DOHH2 (cell line): ENCODE data around the gene PRRX1.

ENCODE experiments used
- EZH2phosphoT487 ChIP-seq: fragments of 200-600 bp; sonication (generic); IDR thresholded peaks from 2 replicates; pipeline ENCODE4 v1.6.1; 2017; ENCODE audit warnings: borderline replicate concordance, mild to moderate bottlenecking, antibody characterized with exemption, low read length, moderate library complexity, mixed read lengths
- TF ChIP-seq, protein P1 (sequence below): fragments of 200-600 bp; sonication (generic); IDR thresholded peaks from one replicate; pipeline ENCODE4 v1.5.1; 2014; ENCODE audit warnings: antibody characterized with exemption, mild to moderate bottlenecking, low read depth, low read length; ENCODE audit not compliant: poor library complexity, severe bottlenecking

DNA sequence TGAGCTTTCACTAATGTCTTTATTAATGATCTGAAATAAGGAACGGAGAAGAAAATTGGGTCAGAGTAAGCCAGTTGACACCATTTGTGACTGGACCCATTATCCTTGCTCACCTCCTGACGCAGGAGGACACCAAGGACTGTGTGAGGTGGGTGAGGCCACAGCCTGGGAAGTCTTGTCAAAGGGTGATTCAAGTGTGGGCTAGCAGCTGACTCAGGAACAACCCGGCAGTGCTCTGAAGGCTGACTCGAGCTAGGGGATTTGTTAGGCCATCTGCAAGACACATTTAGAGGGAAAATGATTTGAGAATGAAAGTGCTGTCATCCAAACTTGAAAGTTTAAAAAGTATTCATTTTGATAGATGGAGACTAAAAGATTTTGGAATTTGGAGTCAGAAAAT, 21.2 kb downstream of the PRRX1 start:
- TF ChIP-seq, protein P1, sequence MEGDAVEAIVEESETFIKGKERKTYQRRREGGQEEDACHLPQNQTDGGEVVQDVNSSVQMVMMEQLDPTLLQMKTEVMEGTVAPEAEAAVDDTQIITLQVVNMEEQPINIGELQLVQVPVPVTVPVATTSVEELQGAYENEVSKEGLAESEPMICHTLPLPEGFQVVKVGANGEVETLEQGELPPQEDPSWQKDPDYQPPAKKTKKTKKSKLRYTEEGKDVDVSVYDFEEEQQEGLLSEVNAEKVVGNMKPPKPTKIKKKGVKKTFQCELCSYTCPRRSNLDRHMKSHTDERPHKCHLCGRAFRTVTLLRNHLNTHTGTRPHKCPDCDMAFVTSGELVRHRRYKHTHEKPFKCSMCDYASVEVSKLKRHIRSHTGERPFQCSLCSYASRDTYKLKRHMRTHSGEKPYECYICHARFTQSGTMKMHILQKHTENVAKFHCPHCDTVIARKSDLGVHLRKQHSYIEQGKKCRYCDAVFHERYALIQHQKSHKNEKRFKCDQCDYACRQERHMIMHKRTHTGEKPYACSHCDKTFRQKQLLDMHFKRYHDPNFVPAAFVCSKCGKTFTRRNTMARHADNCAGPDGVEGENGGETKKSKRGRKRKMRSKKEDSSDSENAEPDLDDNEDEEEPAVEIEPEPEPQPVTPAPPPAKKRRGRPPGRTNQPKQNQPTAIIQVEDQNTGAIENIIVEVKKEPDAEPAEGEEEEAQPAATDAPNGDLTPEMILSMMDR, result no peak
- TF ChIP-seq EZH2phosphoT487, result no peak
